ENCODE results near the gene SMKR1. TPM values are rescaled to one million over a fixed set of nuclear protein-coding genes. Genes with fewer than 3 reads are reported as not detected.

The SMKR1 gene
- total and polyA plus RNA-seq, 9 of the 15 experiments (the other 6 are each of a cell fraction or from before 2014, with no cell fraction given) = 0.58 to 1.8 (median 0.93) TPM; not detected in 1

- BruUV-seq (replicated peaks) = no TSS peak
- Histone ChIP-seq H3K79me2 (ENCODE audit: control insufficient read depth, insufficient read depth, low read length) (no peaks in the 10 kb centered on the region), H2AFZ (ENCODE audit: low read depth, low read length) (no peak overlapping the region), H3K9ac (ENCODE audit: insufficient read depth in 1 of 2, low read depth in 2 of 2, low read length in 2 of 2) (peak overlapping the region in 1 of 2 experiments; percentile 69; a peak in 1 of 4 replicates), H3K27me3 (ENCODE audit: control insufficient read depth in 2 of 2, insufficient read depth in 2 of 2, low read length in 2 of 2) (peaks cover 0 to 7% of the 10 kb centered on the region in 2 experiments; a peak in 2 of 5 replicates), H3K27ac (ENCODE audit: extremely low read depth, low read depth, low read length) (no peak overlapping the region), H3K9me1 (ENCODE audit: control insufficient read depth, insufficient read depth, low read length) (no peaks in the 10 kb centered on the region), H3K4me3 (no peak overlapping the region), H3K9me3 (replicated peaks; ENCODE audit: control insufficient read depth, insufficient read depth, low read depth, low read length) (no peaks in the 10 kb centered on the region), H3K4me1 (replicated peaks in 1 of 2; ENCODE audit: control insufficient read depth in 2 of 2, insufficient read depth in 2 of 2, low read length in 2 of 2) (peaks cover 0 to 12% of the 10 kb centered on the region in 2 experiments; a peak in 4 of 5 replicates), H4K20me1 (replicated peaks; ENCODE audit: control insufficient read depth, insufficient read depth, low read length) (0 out of 2 replicates have a peak, but pooled peaks cover 3% of the 10 kb centered on the region), H3K4me2 (ENCODE audit: insufficient read depth, low read length) (no peak overlapping the region), H3K36me3 (ENCODE audit: control insufficient read depth, insufficient read depth, low read length) (0 out of 3 replicates have a peak, but pooled peaks cover 2% of the 10 kb centered on the region)
- intact Hi-C loops (cut with micrococcal nuclease) (loop anchor here (10.0 kb wide), 1 partner anchor 517 kb away; no protein-coding TSS in a partner anchor), in situ Hi-C loops (cut with MboI) (no loop called here)
- FAIRE-seq (no peak), DNase-seq (ENCODE audit: extremely low read depth in 1 of 4, low spot score in 3 of 4) (no peak), ATAC-seq (no peak)
- WGBS (ENCODE audit: insufficient coverage, low coverage, missing lambda C conversion rate) = 20% methylated on average over 1 of the region's 1 CpG
- ChIA-PET CTCF (ENCODE audit: low intra/inter-chr PET ratio) (no interaction called here), POLR2A (no interaction called here)
- TF ChIP-seq ZC3H4 (CRISPR knock-in tag; IDR thresholded peaks at IDR 0.05; ENCODE audit: borderline replicate concordance) (no peak), ZNF12 (CRISPR knock-in tag; IDR thresholded peaks at IDR 0.05) (no peak), STAT5A (IDR thresholded peaks at IDR 0.05; ENCODE audit: borderline replicate concordance, low read length) (no peak), ELF2 (CRISPR knock-in tag; IDR thresholded peaks at IDR 0.05) (no peak), RBBP5 (IDR thresholded peaks at IDR 0.05; ENCODE audit: borderline replicate concordance, insufficient read depth, low read length, poor library complexity, severe bottlenecking) (no peak), SFPQ (IDR thresholded peaks at IDR 0.05; ENCODE audit: low read depth, low read length) (no peak)
Measured at GRCh38 chr7:129498021-129498420, 4.3 kb upstream of the SMKR1 start.
